Fibroblast of lung (primary cell): Measurements from ENCODE around the gene DCHS2. TPM values are rescaled to one million over a fixed set of nuclear protein-coding genes. Genes with fewer than 3 reads are reported as not detected.
A peak's percentile ranks its signal among the peaks of the same experiment; 100 is the strongest.

Experiments used
- DNase-seq, 2 donors: peaks; one replicate each; pipeline versions ENCODE4 v3.0.0 to v3.0.0-alpha.2; 2010; ENCODE audit warnings: low read depth in 2 of 2
- H2AFZ ChIP-seq: 2 replicates; pipeline ENCODE4 v1.5.1; 2012; ENCODE audit warnings: low read length, control low read depth, inconsistent platforms
- H3K27ac ChIP-seq: 2 replicates; pipeline ENCODE4 v1.5.1; 2011; ENCODE audit warnings: low read length, control low read depth; ENCODE audit not compliant: insufficient read depth
- H3K27me3 ChIP-seq: 2 replicates; pipeline ENCODE4 v1.5.1; 2011; ENCODE audit warnings: mild to moderate bottlenecking, low read length; ENCODE audit not compliant: control insufficient read depth, insufficient read depth
- H3K36me3 ChIP-seq: 2 replicates; pipeline ENCODE4 v1.5.1; 2011; ENCODE audit warnings: low read length; ENCODE audit not compliant: control insufficient read depth, insufficient read depth
- H3K4me1 ChIP-seq: 2 replicates; pipeline ENCODE4 v1.5.1; 2011; ENCODE audit warnings: low read length; ENCODE audit not compliant: control insufficient read depth, insufficient read depth; ENCODE audit errors: extremely low read depth
- H3K4me2 ChIP-seq: 2 replicates; pipeline ENCODE4 v1.5.1; 2011; ENCODE audit warnings: low read length, control low read depth; ENCODE audit not compliant: insufficient read depth; ENCODE audit errors: extremely low read depth
- H3K4me3 ChIP-seq, 4 experiments: fragments of 200-600 bp in 1 of 4; sonication (generic) in 1 of 4; replicated peaks in 1 of 4; 2 replicates each; pipeline ENCODE4 v1.5.1; 2011 to 2016; ENCODE audit warnings: low read length in 4 of 4, low read depth in 3 of 4, mild to moderate bottlenecking in 3 of 4, control low read depth in 2 of 4, inconsistent platforms in 1 of 4, mixed read lengths in 1 of 4; ENCODE audit not compliant: insufficient read depth in 1 of 4; ENCODE audit errors: control extremely low read depth in 1 of 4
- H3K79me2 ChIP-seq: 2 replicates; pipeline ENCODE4 v1.5.1; 2012; ENCODE audit warnings: mild to moderate bottlenecking, low read length, inconsistent platforms; ENCODE audit not compliant: control insufficient read depth, insufficient read depth
- H3K9ac ChIP-seq: 2 replicates; pipeline ENCODE4 v1.5.1; 2011; ENCODE audit warnings: mild to moderate bottlenecking, low read length, control low read depth; ENCODE audit not compliant: insufficient read depth
- H3K9me3 ChIP-seq: 2 replicates; pipeline ENCODE4 v1.5.1; 2012; ENCODE audit warnings: low read depth, low read length; ENCODE audit not compliant: control insufficient read depth, insufficient read depth
- H4K20me1 ChIP-seq: 2 replicates; pipeline ENCODE4 v1.5.1; 2011; ENCODE audit warnings: low read length; ENCODE audit not compliant: control insufficient read depth, insufficient read depth; ENCODE audit errors: extremely low read depth
- EZH2 ChIP-seq: IDR thresholded peaks from 2 replicates; pipeline ENCODE4 v1.5.1; 2012; ENCODE audit warnings: low read length, control low read depth, mild to moderate bottlenecking; ENCODE audit errors: missing control alignments
- polyA plus RNA-seq, 2 donors: library from polyadenylated mRNA; depleted of rRNA in 1 of 2; stranded (reverse) in 1 of 2; unstranded in 1 of 2; fragments of >200 nt; gene quantifications; 2 replicates each; pipeline ENCODE4 v1.2.1, GENCODE V29; 2011 to 2012; ENCODE audit warnings: missing spikeins in 1 of 2
- total RNA-seq: library from RNA; depleted of rRNA; stranded (reverse); fragments of >200 nt; gene quantifications from 2 replicates; pipeline ENCODE4 v1.2.1, GENCODE V29; 2014
- TF ChIP-seq, protein P1 (sequence below), 2 donors: IDR thresholded peaks in 1 of 2; conservative IDR thresholded peaks in 1 of 2; 1 replicate in 1 of 2; 2 replicates in 1 of 2; pipeline ENCODE4 v1.5.1; 2011 to 2012; ENCODE audit warnings: low read length in 2 of 2, control low read depth in 1 of 2, inconsistent platforms in 1 of 2, low read depth in 1 of 2, mild to moderate bottlenecking in 1 of 2

The DCHS2 gene
- total and polyA plus RNA-seq, 2 donors (not counting 1 experiment from before 2014, with no cell fraction given) = not detected

DNA sequence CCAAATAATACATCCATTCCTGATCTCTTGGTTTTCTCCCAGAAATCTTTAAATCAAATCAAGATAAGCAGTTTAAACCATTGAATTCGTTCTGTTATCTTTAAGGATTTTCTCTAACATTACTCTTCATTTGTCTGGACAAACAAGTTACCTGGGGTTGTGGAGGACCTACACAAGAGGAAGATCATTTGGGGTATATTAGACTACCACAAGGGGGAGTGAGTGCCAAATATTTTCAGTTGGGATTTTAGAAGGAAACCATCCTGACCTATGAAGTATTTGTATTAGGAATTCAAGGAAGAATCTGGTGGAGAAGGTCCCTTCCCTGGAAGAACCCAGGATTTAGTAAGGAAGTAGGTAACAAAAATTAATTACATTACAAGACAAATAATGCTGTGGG lies 12.0 kb upstream of the DCHS2 start:
- peak; percentile 7 to 17 for DNase-seq
- no peak overlapping the region for H3K27ac ChIP-seq
- no peak overlapping the region for H2AFZ ChIP-seq
- no peaks in the 10 kb centered on the region for H3K79me2 ChIP-seq
- no peaks in the 10 kb centered on the region for H3K36me3 ChIP-seq
- H3K9me3 ChIP-seq = no peaks in the 10 kb centered on the region
- H3K4me1 ChIP-seq = no peaks in the 10 kb centered on the region
- H3K9ac ChIP-seq = no peak overlapping the region
- H3K4me3 ChIP-seq = no peak overlapping the region
- no peaks in the 10 kb centered on the region for H4K20me1 ChIP-seq
- no peaks in the 10 kb centered on the region for H3K27me3 ChIP-seq
- TF ChIP-seq, protein P1, sequence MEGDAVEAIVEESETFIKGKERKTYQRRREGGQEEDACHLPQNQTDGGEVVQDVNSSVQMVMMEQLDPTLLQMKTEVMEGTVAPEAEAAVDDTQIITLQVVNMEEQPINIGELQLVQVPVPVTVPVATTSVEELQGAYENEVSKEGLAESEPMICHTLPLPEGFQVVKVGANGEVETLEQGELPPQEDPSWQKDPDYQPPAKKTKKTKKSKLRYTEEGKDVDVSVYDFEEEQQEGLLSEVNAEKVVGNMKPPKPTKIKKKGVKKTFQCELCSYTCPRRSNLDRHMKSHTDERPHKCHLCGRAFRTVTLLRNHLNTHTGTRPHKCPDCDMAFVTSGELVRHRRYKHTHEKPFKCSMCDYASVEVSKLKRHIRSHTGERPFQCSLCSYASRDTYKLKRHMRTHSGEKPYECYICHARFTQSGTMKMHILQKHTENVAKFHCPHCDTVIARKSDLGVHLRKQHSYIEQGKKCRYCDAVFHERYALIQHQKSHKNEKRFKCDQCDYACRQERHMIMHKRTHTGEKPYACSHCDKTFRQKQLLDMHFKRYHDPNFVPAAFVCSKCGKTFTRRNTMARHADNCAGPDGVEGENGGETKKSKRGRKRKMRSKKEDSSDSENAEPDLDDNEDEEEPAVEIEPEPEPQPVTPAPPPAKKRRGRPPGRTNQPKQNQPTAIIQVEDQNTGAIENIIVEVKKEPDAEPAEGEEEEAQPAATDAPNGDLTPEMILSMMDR (conservative IDR thresholded peaks at IDR 0.05 in 1 of 2, IDR thresholded peaks at IDR 0.05 in 1 of 2; ENCODE audit: low read depth in 1 of 2, low read length in 2 of 2) = peak; percentile 39 to 65
- TF ChIP-seq EZH2 = no peak
- no peak overlapping the region for H3K4me2 ChIP-seq

GRCh38 chr4:154502111-154502510 lies 10.5 kb upstream of the DCHS2 start:
- no peaks in the 10 kb centered on the region for H3K9me3 ChIP-seq
- DNase-seq = no peak
- no peaks in the 10 kb centered on the region for H3K79me2 ChIP-seq
- H3K9ac ChIP-seq = no peak overlapping the region
- H3K4me3 ChIP-seq = no peak overlapping the region
- H3K4me2 ChIP-seq = no peak overlapping the region
- no peaks in the 10 kb centered on the region for H3K4me1 ChIP-seq
- TF ChIP-seq EZH2 = no peak
- H3K36me3 ChIP-seq = no peaks in the 10 kb centered on the region
- H2AFZ ChIP-seq = no peak overlapping the region
- H3K27ac ChIP-seq = no peak overlapping the region
- H3K27me3 ChIP-seq = no peaks in the 10 kb centered on the region
- no peaks in the 10 kb centered on the region for H4K20me1 ChIP-seq

DNA sequence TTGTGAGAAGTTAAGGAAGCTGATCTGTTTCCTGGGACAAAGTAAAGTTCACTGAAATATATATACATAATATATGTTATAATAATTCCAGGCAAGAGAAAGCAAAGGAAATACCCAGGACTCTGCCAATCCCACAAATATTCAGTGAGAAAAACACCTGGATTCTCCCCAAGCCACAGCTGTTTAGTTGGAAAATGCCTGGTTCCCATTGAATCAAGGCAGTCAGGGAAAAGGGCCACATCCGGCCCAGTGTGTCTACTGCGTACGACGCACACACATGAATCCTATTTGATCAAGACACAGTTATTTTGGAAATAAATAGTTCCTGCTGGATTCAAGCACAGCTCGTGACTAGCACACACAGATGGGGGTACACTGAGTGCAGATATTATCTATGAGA lies 6.3 kb upstream of the DCHS2 start:
- Histone ChIP-seq H3K4me3 (no peak overlapping the region), H3K27me3 (no peaks in the 10 kb centered on the region), H3K9me3 (no peaks in the 10 kb centered on the region), H3K27ac (no peak overlapping the region), H4K20me1 (no peaks in the 10 kb centered on the region), H3K36me3 (no peaks in the 10 kb centered on the region), H3K4me2 (no peak overlapping the region), H2AFZ (no peak overlapping the region), H3K79me2 (no peaks in the 10 kb centered on the region), H3K4me1 (no peaks in the 10 kb centered on the region), H3K9ac (no peak overlapping the region)
- TF ChIP-seq, protein P1 (conservative IDR thresholded peaks at IDR 0.05 in 1 of 2, IDR thresholded peaks at IDR 0.05 in 1 of 2; ENCODE audit: low read depth in 1 of 2, low read length in 2 of 2) = no peak
- DNase-seq = no peak

- H3K79me2 ChIP-seq = no peaks in the 10 kb centered on the region
- H3K27ac ChIP-seq = no peak overlapping the region
- H4K20me1 ChIP-seq = no peaks in the 10 kb centered on the region
- H3K4me1 ChIP-seq = no peaks in the 10 kb centered on the region
- H3K4me3 ChIP-seq = no peak overlapping the region
- no peak overlapping the region for H2AFZ ChIP-seq
- H3K4me2 ChIP-seq = no peak overlapping the region
- H3K36me3 ChIP-seq = no peaks in the 10 kb centered on the region
- TF ChIP-seq EZH2 = no peak
- TF ChIP-seq, protein P1 (conservative IDR thresholded peaks at IDR 0.05 in 1 of 2, IDR thresholded peaks at IDR 0.05 in 1 of 2; ENCODE audit: low read depth in 1 of 2, low read length in 2 of 2) = no peak
- DNase-seq = no peak
- no peak overlapping the region for H3K9ac ChIP-seq
- no peaks in the 10 kb centered on the region for H3K9me3 ChIP-seq
- H3K27me3 ChIP-seq = no peaks in the 10 kb centered on the region
Observed at GRCh38 chr4:154495867-154496266, 4.3 kb upstream of the DCHS2 start.
